Naive B cell (primary cell): Measurements from ENCODE around the gene BCL11A. TPM values are rescaled to one million over a fixed set of nuclear protein-coding genes. Genes with fewer than 3 reads are reported as not detected.
A peak's percentile ranks its signal among the peaks of the same experiment; 100 is the strongest.

Source experiments
- ATAC-seq, 2 donors: fragments of 150-1000 bp; cut with Tn5 transposase; 2 replicates each; pipeline ENCODE4 v1.10.0; 2021; ENCODE audit warnings: low read depth in 2 of 2, mild to moderate bottlenecking in 2 of 2, moderate library complexity in 2 of 2
- DNase-seq: peaks from one replicate; pipeline ENCODE4 v3.0.0; 2022
- H3K27ac Mint-ChIP-seq, 6 donors: one replicate each; pipeline ENCODE4 v1.8.0; 2020 to 2022; ENCODE audit warnings: mild to moderate bottlenecking in 6 of 6, mixed read lengths in 6 of 6, moderate library complexity in 5 of 6, inconsistent platforms in 2 of 6
- H3K27me3 Mint-ChIP-seq, 3 donors: one replicate each; pipeline ENCODE4 v1.8.0; 2021 to 2022; ENCODE audit warnings: mixed read lengths in 3 of 3, mild to moderate bottlenecking in 1 of 3
- H3K36me3 Mint-ChIP-seq, 2 donors: one replicate each; pipeline ENCODE4 v1.8.0; 2020 to 2022; ENCODE audit warnings: mixed read lengths in 2 of 2, inconsistent platforms in 1 of 2, mild to moderate bottlenecking in 1 of 2
- H3K4me1 Mint-ChIP-seq, 3 donors: one replicate each; pipeline ENCODE4 v1.8.0; 2020 to 2022; ENCODE audit warnings: mixed read lengths in 3 of 3, inconsistent platforms in 1 of 3, mild to moderate bottlenecking in 1 of 3, moderate library complexity in 1 of 3
- H3K4me3 Mint-ChIP-seq, 8 donors: one replicate each; pipeline ENCODE4 v1.8.0; 2020 to 2022; ENCODE audit warnings: mild to moderate bottlenecking in 8 of 8, mixed read lengths in 8 of 8, moderate library complexity in 8 of 8, inconsistent platforms in 2 of 8
- H3K9me3 Mint-ChIP-seq, 7 donors: one replicate each; pipeline ENCODE4 v1.8.0; 2020 to 2022; ENCODE audit warnings: mixed read lengths in 7 of 7, mild to moderate bottlenecking in 5 of 7, inconsistent platforms in 2 of 7, moderate library complexity in 1 of 7
- polyA plus RNA-seq, 6 donors: library from polyadenylated mRNA; unstranded; fragments of 300-500 nt; fragmentation: Illumina TruSeq; gene quantifications; one replicate each; pipeline ENCODE4 v1.2.3, GENCODE V29; 2021; ENCODE audit warnings: low read depth in 6 of 6

Gene BCL11A
- polyA plus RNA-seq, 6 donors from 2014 or later: 152 to 246 (median 192) TPM

DNA sequence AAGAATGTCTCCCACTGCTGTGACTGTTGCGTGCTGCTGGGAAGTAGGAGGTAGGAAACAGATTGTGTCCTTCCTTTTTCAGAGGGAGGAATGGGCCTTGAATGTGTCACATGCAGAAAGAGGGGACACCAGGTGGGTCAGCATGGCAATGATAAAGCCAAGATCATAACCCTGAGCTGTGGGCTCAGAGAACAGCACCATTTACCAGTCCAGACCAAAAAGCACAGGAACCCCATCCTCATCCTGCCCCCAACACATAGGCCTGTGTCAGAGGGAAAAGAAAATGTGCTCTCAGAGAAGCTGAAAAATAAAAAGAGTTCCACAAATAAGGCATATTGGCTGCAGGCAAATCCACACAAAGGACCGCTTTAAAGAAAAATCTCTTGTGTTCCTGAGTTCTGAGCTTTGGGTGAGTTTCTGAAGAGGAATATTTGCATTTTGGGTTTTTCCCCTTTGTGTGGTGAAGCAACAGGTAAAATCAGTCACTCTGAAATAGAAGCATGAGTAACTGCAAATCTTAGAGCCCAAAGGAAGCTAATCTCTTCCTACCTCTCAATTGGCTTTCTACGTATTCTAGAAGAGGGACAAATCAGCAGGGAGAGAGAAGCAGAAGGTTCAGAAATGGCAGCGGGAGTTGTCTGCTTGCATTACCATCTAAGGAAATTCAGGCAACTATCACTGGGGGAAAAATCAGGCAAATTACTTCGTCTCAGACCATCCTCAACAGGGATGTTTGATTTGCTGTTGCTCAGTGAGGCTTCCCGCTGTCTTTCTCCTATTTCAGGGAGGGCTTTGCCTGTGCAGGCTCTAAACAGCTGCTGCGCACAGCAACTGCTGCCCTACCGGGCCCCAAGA lies 106.8 kb downstream of the BCL11A start:
- ATAC-seq: peak; percentile 89
- DNase-seq: peak; percentile 73
- Mint-ChIP-seq H3K36me3 (peaks cover 0 to under 1% of the 10 kb centered on the region in 2 donors), H3K4me1 (peaks cover 65 to 95% (median 90%) of the 10 kb centered on the region in 3 donors), H3K27ac (peak overlapping the region; percentile 94 to 98 (median 98)), H3K4me3 (peak overlapping the region; percentile 34 to 88 (median 82)), H3K27me3 (no peaks in the 10 kb centered on the region), H3K9me3 (peaks cover 0 to 6% (median 0%) of the 10 kb centered on the region in 7 donors)

DNA sequence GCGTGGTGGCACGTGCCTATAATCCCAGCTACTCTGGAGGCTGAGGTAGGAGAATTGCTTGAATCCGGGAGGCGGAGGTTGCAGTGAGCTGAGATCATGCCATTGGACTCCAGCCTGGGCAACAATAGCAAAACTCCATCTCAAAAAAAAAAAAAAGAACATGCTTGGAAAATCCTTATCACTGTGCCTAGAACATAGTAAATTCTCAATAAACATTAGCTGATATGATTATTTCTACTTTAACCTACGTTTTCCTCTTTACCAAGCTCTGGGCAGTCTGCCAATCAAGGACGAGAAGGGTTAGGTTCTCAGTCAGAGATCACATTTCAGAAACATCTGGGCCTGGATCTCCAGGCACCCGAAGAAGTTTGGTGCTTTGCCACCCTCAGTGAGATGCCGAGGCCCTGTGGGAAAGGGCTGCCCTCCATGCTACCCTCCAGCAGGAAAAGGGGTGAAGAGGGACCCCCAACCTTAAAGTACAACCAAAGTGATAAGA lies 107.7 kb downstream of the BCL11A start:
- Mint-ChIP-seq H3K4me3 (peak overlapping the region; percentile 51 to 88 (median 82)), H3K4me1 (peaks cover 62 to 95% (median 90%) of the 10 kb centered on the region in 3 donors), H3K27me3 (no peaks in the 10 kb centered on the region), H3K9me3 (peaks cover 0 to 6% (median 0%) of the 10 kb centered on the region in 7 donors), H3K36me3 (peaks cover 0 to 7% of the 10 kb centered on the region in 2 donors), H3K27ac (peak overlapping the region; percentile 94 to 98 (median 98))
- DNase-seq (no peak), ATAC-seq (no peak)

DNA sequence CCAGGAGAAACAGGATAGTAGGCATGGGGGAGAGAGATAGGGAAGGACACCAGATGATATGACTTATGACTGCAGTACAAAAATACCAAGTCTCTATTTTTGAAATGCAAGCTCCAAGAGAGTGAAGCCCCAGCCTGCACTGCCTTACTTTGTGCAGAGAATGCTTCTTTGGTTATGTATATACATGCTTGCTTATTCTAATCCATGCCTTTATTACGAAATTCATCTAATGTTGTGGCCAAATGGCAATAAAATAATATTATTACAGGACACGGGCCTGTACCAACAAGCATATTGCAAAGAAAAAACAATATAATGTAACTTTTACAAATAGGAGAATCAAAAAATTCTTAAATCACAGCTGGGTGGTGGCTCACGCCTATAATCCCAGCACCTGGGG lies 110.8 kb downstream of the BCL11A start:
- H3K36me3 Mint-ChIP-seq: peaks cover 0 to 7% of the 10 kb centered on the region in 2 donors
- DNase-seq (no peak), ATAC-seq (no peak)
- H3K9me3 Mint-ChIP-seq: peaks cover 0 to 6% (median 0%) of the 10 kb centered on the region in 7 donors
- peak overlapping the region in 2 of 8 donors; percentile 12 to 40 for H3K4me3 Mint-ChIP-seq
- peak overlapping the region in 5 of 6 donors; percentile 63 to 99 (median 92) for H3K27ac Mint-ChIP-seq
- no peaks in the 10 kb centered on the region for H3K27me3 Mint-ChIP-seq
- H3K4me1 Mint-ChIP-seq: peaks cover 71 to 98% (median 96%) of the 10 kb centered on the region in 3 donors

DNA sequence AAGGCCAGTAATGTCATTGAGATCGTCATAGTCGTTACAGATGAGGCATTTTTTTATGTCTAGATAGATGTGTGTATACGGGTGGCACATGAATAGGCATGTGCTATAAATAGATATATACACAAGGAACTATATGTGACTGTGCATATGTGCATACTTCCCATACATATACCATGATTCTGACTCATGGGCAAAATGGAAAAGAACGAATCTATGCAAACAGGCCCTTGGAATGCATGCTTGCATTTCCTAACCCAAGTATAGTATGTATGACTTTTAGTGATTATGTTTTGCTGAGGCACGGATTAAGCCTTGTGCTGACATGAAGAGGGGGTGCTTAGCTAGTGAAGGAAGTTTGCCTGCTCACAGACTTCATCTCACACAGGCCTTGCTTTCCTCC lies 111.7 kb downstream of the BCL11A start:
- Mint-ChIP-seq H3K27me3 (no peaks in the 10 kb centered on the region), H3K27ac (peak overlapping the region; percentile 75 to 99 (median 95)), H3K9me3 (peaks cover 0 to 4% (median 0%) of the 10 kb centered on the region in 7 donors), H3K36me3 (peaks cover 0 to 7% of the 10 kb centered on the region in 2 donors), H3K4me3 (peak overlapping the region in 5 of 8 donors; percentile 12 to 89 (median 72)), H3K4me1 (peaks cover 71 to 98% (median 96%) of the 10 kb centered on the region in 3 donors)
- ATAC-seq: no peak
- DNase-seq: no peak

DNA sequence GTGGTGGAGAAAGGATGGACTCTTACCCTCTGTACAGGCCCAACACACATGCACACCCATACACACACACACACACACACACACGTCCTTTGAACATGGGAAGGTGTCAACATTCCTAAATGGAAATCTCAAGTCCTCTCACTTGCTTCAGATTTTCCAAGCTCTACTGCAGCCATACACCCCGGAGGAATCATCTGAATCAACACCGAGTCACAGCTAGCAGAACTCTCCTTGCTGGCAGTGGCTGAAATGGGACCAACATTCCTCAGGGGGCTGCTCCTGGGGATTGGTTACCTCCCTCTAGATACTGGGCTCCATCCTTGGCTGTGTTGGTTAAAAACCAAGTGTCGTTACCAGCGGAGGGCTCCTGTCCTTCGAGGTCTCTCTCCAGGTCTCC lies 112.7 kb downstream of the BCL11A start:
- ATAC-seq (no peak), DNase-seq (no peak)
- Mint-ChIP-seq H3K4me1 (peaks cover 66 to 96% (median 93%) of the 10 kb centered on the region in 3 donors), H3K4me3 (peak overlapping the region in 4 of 8 donors; percentile 18 to 91 (median 80)), H3K27ac (peak overlapping the region; percentile 92 to 99 (median 98)), H3K27me3 (no peaks in the 10 kb centered on the region), H3K36me3 (peaks cover 0 to 7% of the 10 kb centered on the region in 2 donors), H3K9me3 (peaks cover 0 to 4% (median 0%) of the 10 kb centered on the region in 7 donors)

DNA sequence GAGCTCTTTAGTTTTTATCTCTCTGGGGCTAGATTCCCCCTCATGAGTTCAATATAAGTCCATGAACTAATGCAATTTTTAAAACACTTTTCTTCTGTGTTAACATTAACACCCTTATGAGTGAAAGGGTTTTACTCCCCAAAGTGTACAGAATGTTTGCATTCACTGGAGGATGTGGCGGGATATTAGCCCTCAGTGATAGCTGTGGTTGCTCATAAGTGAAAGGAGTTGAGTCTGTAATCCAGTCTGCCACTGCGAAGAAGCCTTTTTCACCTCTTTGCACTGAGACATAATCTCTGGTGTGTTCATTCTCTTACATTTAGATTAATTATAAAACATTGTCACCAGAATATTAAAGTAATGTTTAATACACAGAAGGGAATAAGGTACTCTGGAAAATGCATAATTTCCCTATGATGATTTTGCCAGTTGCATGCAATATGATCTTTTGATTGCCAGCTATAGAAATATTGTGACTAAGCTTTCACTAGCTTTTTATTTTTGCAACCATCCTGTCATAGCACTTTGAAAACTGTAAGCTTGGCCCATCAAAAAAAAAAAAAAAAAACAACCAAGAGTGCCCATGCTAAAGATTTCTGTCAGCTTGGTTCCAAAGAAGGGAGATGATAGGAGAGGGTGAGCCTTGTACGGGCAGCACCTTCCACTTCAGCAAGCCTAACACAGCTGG lies 113.2 kb downstream of the BCL11A start:
- peak overlapping the region; percentile 92 to 99 (median 99) for H3K27ac Mint-ChIP-seq
- H3K9me3 Mint-ChIP-seq: peaks cover 0 to 4% (median 0%) of the 10 kb centered on the region in 7 donors
- no peaks in the 10 kb centered on the region for H3K27me3 Mint-ChIP-seq
- peaks cover 64 to 96% (median 93%) of the 10 kb centered on the region in 3 donors for H3K4me1 Mint-ChIP-seq
- ATAC-seq: no peak
- peaks cover 0 to 7% of the 10 kb centered on the region in 2 donors for H3K36me3 Mint-ChIP-seq
- peak overlapping the region; percentile 18 to 91 (median 82) for H3K4me3 Mint-ChIP-seq
- DNase-seq: peak; percentile 16

DNA sequence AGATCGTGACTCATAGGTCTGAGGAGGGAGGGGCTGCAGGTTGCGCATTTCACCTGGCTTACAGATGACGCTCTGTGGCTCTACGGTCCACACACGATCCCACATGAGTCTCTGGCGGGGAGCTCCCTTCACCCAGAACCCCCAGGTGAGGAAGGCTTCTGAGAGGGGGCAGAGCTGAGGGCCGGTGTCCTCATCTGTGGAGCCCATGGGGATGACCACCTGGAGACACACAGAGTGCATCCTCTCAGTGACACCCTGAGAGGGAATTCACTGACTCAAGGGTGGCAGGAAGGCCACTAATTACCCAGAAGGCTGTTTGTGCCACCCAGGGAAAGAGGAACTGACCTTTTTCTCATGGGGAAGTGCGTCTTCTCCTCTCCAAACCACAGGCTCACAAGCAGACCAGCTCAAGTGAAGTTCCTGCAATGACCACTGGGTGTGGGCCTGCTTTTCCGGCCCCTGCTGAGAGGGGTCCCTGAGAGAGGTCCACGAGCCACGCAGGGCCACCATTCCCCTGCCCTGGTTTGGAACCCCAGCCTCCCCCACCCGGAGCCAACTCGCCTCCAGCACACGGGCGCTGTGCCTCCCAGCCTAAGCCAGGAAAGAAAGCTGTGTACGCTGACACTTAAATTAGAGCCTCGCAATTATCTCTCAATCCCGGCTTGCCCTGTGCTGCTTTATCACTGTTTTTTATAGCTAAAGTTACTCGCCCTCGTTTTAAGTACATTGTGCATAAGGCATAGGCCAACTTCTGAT lies 114.1 kb downstream of the BCL11A start:
- no peaks in the 10 kb centered on the region for H3K27me3 Mint-ChIP-seq
- peak overlapping the region; percentile 92 to 99 (median 99) for H3K27ac Mint-ChIP-seq
- peaks cover 0 to 7% of the 10 kb centered on the region in 2 donors for H3K36me3 Mint-ChIP-seq
- DNase-seq: peak; percentile 90
- H3K4me1 Mint-ChIP-seq: peaks cover 56 to 93% (median 90%) of the 10 kb centered on the region in 3 donors
- peak; percentile 95 for ATAC-seq
- H3K9me3 Mint-ChIP-seq: peaks cover 0 to 4% (median 0%) of the 10 kb centered on the region in 7 donors
- peak overlapping the region; percentile 58 to 91 (median 88) for H3K4me3 Mint-ChIP-seq

DNA sequence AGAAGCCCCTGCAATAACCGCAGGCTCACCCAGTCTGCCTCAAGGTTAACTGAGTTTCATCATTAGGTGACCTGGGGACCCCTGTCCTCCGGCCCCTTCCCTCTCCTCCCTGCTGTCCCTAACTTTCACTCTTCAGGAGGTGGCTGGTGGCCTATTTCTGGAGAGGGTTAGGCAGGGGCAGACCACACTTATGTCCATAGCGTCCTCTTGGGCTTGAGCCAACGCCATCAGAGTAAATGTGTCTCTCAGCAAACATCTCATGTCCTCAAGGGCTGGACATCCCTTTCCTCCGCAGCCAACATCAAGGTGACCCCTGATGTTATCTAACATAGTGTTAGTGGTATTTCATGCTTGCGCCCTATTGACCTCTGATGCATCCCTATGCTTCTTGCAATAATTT lies 114.8 kb downstream of the BCL11A start:
- DNase-seq (no peak), ATAC-seq (no peak)
- Mint-ChIP-seq H3K9me3 (peaks cover 0 to 4% (median 0%) of the 10 kb centered on the region in 7 donors), H3K4me1 (peaks cover 51 to 94% (median 88%) of the 10 kb centered on the region in 3 donors), H3K4me3 (peak overlapping the region; percentile 58 to 91 (median 88)), H3K27me3 (no peaks in the 10 kb centered on the region), H3K27ac (peak overlapping the region; percentile 92 to 99 (median 99)), H3K36me3 (peaks cover 0 to 7% of the 10 kb centered on the region in 2 donors)

DNA sequence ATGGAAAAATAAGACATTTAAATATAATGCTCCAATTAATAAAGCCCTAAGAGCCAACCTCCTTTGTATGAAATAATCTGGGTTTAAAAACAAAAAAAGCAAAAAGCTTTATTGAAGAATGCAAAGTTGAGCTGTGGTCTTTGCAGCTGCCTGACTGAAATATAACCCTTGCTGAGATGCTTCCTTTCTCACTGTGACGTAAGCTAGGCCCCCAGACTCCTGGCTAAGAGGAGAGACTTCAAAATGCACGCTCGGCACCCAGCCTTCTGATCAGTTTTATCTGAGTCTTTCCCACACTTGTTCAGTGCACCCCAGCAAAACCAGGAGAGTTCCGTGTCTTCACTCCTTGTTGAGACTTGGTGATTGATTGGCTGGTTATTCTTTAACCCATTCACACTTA lies 115.3 kb downstream of the BCL11A start:
- DNase-seq: no peak
- no peak for ATAC-seq
- Mint-ChIP-seq H3K36me3 (peaks cover 0 to 7% of the 10 kb centered on the region in 2 donors), H3K27me3 (no peaks in the 10 kb centered on the region), H3K4me3 (peak overlapping the region in 4 of 8 donors; percentile 51 to 91 (median 61)), H3K4me1 (peaks cover 54 to 94% (median 89%) of the 10 kb centered on the region in 3 donors), H3K27ac (peak overlapping the region in 4 of 6 donors; percentile 78 to 99 (median 90)), H3K9me3 (peaks cover 0 to 4% (median 0%) of the 10 kb centered on the region in 7 donors)

DNA sequence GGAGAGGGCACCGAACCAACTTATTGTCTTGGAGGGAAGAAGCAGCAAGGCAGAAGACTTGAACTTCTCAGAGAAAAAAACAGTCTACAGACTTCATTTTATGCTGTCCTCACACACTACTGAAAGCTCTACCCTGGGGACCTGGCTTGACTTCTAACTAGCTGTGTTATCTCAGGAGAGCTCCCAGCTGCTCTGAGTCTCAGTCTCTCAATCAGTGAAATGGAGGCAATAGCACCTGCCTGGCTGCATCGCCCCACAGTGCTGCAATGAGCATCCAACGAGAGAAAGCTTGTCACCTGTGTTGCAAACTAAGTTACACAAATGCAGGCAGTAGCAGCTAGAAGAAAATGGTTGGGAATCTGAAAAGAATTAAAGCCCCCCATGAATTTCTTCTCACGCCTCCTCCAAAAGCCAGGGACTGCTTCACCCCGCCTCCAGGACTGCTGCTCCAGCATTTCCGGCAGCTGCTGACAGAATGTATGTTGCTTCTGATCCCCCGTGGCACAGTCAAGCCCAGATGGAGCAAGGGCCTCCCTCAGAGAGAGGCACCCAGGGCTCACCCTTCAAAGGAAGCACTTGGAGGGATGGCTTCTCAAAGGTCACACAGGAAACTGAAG lies 116.3 kb downstream of the BCL11A start:
- H3K4me1 Mint-ChIP-seq: peaks cover 50 to 95% (median 83%) of the 10 kb centered on the region in 3 donors
- no peak for DNase-seq
- ATAC-seq: no peak
- H3K4me3 Mint-ChIP-seq: peak overlapping the region in 2 of 8 donors; percentile 7 to 29
- peaks cover 0 to 7% of the 10 kb centered on the region in 2 donors for H3K36me3 Mint-ChIP-seq
- peaks cover 0 to 4% (median 0%) of the 10 kb centered on the region in 7 donors for H3K9me3 Mint-ChIP-seq
- H3K27ac Mint-ChIP-seq: peak overlapping the region; percentile 33 to 92 (median 76)
- no peaks in the 10 kb centered on the region for H3K27me3 Mint-ChIP-seq

DNA sequence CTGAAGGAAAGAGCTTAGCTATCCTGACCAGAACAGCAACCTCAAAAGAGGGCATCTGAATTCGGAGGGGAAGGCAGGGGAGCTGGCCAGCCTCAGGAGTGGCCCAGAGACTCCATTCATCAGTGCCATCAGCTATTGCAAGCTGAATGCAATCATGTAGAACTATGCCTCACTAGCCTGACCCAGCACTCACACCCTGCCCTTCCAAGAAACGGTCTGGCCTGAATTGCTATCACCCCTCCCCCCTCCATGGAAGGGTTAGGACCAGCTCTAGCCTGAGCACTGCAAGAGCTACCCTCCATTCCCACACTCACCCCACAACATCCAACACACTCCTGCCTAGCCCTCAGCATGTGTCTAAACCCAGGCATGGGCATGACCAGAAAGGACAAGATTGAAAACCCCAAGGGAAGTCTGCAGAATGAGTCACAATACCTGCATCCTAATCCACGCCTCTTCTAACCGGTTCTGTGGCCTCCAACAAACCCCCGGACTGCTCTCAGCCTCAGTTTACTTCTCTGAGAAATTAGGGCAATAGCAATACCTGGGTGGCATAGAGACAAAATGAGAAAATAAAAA lies 120.3 kb downstream of the BCL11A start:
- Mint-ChIP-seq H3K36me3 (no peaks in the 10 kb centered on the region), H3K4me1 (peaks cover 23 to 66% (median 54%) of the 10 kb centered on the region in 3 donors), H3K4me3 (no peak overlapping the region), H3K9me3 (peaks cover 0 to 2% (median 0%) of the 10 kb centered on the region in 7 donors), H3K27ac (peak overlapping the region in 5 of 6 donors; percentile 31 to 76 (median 57)), H3K27me3 (no peaks in the 10 kb centered on the region)
- ATAC-seq (no peak), DNase-seq (no peak)
